Astrocyte of the cerebellum (primary cell): Measurements from ENCODE around the gene IL1RL2.

Experiments
- DNase-seq: peaks from one replicate; pipeline ENCODE4 v3.0.0-alpha.2; 2011; ENCODE audit warnings: low read depth
- H3K4me3 ChIP-seq: 2 replicates; pipeline ENCODE4 v1.5.1; 2011; ENCODE audit warnings: mild to moderate bottlenecking, low read depth, low read length, moderate library complexity
- in situ Hi-C: cut with HindIII; loops from 2 replicates; pipeline ENCODE4 v1.10.0; 2017; ENCODE audit warnings: low sequenced_read_pairs
- TF ChIP-seq, protein P1 (sequence below): IDR thresholded peaks from 2 replicates; pipeline ENCODE4 v1.5.1; 2012; ENCODE audit warnings: low read length, low read depth, moderate library complexity, mild to moderate bottlenecking; ENCODE audit errors: missing control alignments

The IL1RL2 gene

DNA sequence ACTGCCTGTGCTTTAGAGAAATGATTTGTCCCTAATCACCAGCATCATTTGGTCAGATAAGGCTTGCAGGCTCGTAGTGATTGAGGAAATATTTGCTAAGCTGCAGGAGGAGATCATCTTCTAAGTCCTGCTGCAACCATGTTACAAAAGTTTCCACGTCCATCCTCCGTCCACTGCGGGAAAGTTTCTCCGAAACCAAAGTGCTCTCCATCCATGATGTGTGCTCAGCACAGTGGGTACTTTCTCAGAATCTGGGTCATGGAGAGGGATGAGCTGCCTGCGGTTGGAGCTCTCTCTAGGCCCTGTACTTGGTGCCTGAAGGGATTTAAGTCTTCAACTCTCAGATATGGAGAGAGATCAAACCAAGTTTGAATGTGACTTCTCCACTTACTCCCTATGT is 39.3 kb downstream of the IL1RL2 start:
- no peak overlapping the region for H3K4me3 ChIP-seq
- TF ChIP-seq, protein P1, sequence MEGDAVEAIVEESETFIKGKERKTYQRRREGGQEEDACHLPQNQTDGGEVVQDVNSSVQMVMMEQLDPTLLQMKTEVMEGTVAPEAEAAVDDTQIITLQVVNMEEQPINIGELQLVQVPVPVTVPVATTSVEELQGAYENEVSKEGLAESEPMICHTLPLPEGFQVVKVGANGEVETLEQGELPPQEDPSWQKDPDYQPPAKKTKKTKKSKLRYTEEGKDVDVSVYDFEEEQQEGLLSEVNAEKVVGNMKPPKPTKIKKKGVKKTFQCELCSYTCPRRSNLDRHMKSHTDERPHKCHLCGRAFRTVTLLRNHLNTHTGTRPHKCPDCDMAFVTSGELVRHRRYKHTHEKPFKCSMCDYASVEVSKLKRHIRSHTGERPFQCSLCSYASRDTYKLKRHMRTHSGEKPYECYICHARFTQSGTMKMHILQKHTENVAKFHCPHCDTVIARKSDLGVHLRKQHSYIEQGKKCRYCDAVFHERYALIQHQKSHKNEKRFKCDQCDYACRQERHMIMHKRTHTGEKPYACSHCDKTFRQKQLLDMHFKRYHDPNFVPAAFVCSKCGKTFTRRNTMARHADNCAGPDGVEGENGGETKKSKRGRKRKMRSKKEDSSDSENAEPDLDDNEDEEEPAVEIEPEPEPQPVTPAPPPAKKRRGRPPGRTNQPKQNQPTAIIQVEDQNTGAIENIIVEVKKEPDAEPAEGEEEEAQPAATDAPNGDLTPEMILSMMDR, result no peak
- in situ Hi-C loops, result no loop called here
- no peak for DNase-seq

DNA sequence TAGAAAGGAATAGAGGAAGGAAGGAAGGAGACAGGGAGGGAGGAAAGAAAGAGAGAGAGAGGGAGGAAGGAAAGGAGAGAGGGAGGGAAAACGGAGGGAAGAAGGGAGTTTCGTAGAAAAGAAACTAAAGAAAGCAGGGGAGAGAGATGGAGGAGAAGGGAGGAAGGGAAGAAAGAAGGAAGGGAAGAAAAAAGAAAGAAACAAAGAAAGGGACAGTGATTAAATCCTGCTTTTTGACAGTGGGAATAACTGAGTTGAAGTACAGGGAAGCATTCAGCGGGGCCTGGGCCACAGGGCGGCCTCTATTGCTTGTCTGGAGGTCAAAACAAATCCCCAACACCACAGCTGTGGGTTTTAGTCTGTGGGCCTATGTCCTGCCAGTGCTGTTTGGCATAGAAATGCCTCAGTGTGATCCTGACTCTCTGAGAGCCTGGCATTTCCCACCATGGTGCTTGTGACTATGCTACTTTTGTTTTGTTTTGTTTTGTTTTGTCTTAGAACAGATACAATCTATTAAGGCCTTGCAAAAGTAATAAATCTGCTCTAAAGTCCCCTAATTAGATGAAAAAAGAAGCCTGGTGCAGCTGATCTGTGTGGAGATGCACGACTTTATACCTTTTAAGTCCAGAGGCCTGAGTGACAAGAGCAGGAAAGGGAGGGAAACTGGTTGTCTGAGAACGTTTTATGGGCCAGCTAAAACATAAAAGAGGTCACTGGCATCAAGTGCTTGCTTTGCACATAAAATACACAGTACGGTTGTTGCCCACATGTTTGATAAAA is 40.0 kb downstream of the IL1RL2 start:
- no peak for DNase-seq
- no peak overlapping the region for H3K4me3 ChIP-seq
- TF ChIP-seq, protein P1, result no peak
- in situ Hi-C loops, result no loop called here

DNA sequence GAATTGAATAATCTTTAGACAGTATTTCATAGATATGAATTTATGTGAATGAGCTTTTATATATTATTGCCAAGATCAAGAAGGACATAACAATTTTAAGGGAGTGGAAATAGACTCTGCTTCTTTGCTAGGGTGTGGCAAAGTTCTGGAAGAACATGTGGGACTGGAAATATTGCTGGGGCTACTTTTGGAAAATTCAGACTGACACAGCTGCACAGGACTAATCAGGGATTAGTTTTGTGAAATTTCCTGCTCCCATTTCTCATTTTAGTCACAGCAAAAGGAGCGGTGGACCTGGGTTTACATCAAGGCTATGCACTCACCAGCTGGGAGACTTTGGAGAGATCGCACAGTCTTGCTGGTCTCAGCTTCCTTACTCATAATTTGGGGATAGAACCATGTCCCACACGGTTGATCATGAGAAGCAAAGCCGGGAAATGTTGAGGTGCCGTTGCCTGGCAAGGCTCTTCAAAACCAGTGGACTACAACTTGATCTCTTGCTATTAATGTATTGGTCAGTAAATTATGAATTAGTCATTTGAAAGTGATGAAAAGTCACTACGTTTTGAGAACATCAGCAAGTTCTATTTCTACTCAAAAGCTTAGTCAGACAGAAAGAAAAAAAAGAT is 42.4 kb downstream of the IL1RL2 start:
- TF ChIP-seq, protein P1, result no peak
- in situ Hi-C loops, result no loop called here
- DNase-seq, result no peak
- H3K4me3 ChIP-seq, result no peak overlapping the region

DNA sequence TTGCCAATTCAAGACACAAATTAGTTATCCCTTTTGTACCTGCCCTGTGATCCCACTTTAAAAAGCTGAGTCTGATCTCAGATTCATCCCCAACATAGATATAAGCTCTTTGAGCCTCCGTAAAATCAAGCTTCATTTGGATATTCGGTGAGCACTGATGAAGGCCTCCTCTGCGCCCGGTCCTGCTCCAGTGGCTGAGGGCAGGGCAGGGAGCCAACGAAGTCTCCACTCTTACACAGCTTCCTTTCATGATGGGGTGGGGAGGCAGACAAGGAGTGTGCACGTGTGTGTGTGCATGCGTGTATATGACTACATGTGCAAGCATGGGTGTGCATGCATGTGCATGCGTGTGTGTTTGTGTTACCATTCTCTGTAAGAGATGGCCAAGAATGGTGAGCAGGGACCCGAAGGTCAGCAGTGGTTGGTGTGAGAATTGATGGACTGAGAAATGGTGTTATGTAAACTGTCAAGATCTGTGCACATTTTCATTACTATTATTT is 43.6 kb downstream of the IL1RL2 start:
- in situ Hi-C loops, result loop anchor here (5.0 kb wide), 1 partner anchor 58 kb away; no protein-coding TSS in a partner anchor
- TF ChIP-seq, protein P1, result no peak

DNA sequence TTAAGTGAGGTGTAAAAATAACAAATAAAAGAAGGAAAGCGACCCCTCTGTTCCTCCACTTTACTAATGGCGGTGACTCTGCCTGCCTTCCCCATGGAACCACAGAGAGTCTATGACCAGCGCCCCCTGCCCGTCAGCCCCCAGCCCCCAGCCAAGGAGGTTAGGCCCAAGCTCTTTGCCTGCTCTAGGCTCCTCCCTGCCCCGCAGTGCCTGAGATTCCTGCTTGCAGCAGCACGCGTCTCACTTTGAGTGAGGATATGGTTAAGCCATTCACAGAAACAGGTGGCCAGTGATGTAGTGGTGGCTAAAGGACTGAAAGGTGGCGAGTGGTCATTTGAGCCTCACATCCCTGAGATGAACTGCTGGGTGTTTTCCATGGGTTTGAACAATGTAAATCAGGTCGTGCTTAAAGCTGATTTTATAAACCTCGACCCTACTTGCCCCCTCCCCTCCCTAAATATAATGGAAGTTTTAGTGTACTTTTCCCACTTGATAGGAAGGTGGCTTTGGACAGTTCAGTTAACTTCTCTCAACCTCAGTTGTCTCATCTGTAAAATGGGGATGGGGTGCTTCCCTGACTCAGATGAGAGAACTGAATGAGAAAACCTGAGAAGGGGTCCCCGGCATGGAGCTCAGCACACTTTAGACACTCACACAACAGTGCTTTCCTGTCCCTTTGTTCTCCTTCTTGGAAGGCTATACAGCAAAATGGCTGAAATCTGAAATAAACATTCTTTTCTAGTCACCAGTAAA is 46.5 kb downstream of the IL1RL2 start:
- in situ Hi-C loops, result loop anchor here (5.0 kb wide), 1 partner anchor 61 kb away; no protein-coding TSS in a partner anchor
- no peak overlapping the region for H3K4me3 ChIP-seq
- DNase-seq, result no peak
- TF ChIP-seq, protein P1, result no peak

More for the DNA sequence above, 43.6 kb downstream of the IL1RL2 start:
- no peak overlapping the region for H3K4me3 ChIP-seq
- no peak for DNase-seq

DNA sequence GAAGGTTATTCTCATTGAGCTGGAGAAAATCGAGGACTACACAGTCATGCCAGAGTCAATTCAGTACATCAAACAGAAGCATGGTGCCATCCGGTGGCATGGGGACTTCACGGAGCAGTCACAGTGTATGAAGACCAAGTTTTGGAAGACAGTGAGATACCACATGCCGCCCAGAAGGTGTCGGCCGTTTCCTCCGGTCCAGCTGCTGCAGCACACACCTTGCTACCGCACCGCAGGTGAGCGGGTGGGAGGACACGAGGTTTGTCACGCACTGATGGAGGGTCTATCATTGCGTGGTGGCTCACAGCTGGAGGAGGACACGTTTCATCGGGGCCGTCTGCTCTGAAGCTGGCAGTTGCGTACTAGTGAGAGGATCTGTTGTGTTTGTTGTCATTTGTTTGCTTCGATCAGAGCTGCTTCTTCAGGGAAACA is 48.2 kb downstream of the IL1RL2 start:
- in situ Hi-C loops, result no loop called here
- H3K4me3 ChIP-seq, result no peak overlapping the region
- TF ChIP-seq, protein P1, result no peak
- no peak for DNase-seq
